ENCODE data around the gene LAMC3.

- TF ChIP-seq EZH2phosphoT487 (IDR thresholded peaks at IDR 0.05; ENCODE audit: low read depth, severe bottlenecking, unreplicated experiment) (no peak), CTCF (IDR thresholded peaks at IDR 0.05; ENCODE audit: poor library complexity) (no peak)
Measured at GRCh38 chr9:131091352-131091992, 82.5 kb downstream of the LAMC3 start.
